SK-N-SH treated with all-trans-retinoic acid at 6 μM for 48 hours (cell line): ENCODE results near the gene GHRH.

Experiments used
- CSDC2 ChIP-seq: fragments of 250-450 bp; sonication (Bioruptor Pico); IDR thresholded peaks from 2 replicates; pipeline ENCODE4 v1.5.0; 2020; ENCODE audit warnings: mild to moderate bottlenecking, moderate library complexity
- ZFP30 ChIP-seq: fragments of 450-650 bp; formaldehyde crosslinking; IDR thresholded peaks from 2 replicates; pipeline ENCODE4 v1.5.0; 2022; ENCODE audit warnings: mild to moderate bottlenecking, moderate library complexity
- ZNF565 ChIP-seq: fragments of 450-650 bp; formaldehyde crosslinking; conservative IDR thresholded peaks from 2 replicates; pipeline ENCODE4 v1.5.0; 2020; ENCODE audit warnings: low read depth, mild to moderate bottlenecking, moderate library complexity
- TF ChIP-seq, protein P1 (sequence below): fragments of 250-450 bp; sonication (Bioruptor Pico); IDR thresholded peaks from 2 replicates; pipeline ENCODE4 v1.5.1; 2021; ENCODE audit warnings: mild to moderate bottlenecking, moderate library complexity

DNA sequence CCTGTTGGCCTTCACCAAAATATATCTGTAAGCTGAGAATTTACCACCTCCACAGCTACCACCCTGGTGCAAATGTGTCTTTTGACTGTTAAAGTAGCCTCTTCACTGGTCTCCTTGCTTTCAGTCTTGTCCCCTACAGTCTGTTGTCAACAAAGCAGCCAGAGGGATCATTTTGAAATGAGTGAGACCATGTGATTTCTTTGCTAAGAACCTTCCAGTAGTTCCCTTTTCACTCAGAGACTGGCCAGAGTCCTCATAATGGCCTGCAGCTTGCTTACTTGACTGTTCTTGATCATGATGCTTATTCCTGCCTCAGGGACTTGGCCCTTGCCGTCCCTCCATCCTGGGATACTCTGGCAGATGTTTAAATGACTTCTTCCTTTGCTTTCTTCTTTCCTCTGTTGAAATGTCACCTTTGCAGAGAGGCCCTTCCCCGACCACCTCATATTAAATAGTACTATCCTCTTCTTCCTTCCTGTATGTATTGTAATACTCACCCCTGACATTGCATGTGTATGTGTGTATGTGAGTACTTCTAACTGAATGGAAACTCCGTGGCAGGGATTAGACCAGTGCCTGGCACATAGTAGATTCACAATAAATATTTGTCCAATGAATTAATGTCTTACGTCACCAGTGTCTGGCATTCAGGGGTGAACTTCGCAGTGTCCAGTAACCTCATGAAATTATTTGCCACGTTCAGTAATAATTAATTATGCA, 32.8 kb upstream of the GHRH start:
- TF ChIP-seq, protein P1, sequence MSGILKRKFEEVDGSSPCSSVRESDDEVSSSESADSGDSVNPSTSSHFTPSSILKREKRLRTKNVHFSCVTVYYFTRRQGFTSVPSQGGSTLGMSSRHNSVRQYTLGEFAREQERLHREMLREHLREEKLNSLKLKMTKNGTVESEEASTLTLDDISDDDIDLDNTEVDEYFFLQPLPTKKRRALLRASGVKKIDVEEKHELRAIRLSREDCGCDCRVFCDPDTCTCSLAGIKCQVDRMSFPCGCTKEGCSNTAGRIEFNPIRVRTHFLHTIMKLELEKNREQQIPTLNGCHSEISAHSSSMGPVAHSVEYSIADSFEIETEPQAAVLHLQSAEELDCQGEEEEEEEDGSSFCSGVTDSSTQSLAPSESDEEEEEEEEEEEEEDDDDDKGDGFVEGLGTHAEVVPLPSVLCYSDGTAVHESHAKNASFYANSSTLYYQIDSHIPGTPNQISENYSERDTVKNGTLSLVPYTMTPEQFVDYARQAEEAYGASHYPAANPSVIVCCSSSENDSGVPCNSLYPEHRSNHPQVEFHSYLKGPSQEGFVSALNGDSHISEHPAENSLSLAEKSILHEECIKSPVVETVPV (CRISPR knock-in tag) = no peak
- TF ChIP-seq CSDC2 = no peak
- no peak for TF ChIP-seq ZNF565 (CRISPR knock-in tag)
- no peak for TF ChIP-seq ZFP30 (CRISPR knock-in tag)
